GM13976 (cell line): ENCODE data around the gene NMT2.

Source experiments
- DNase-seq: peaks from one replicate; pipeline ENCODE4 v3.0.0; 2012; ENCODE audit warnings: low spot score
- CTCF ChIP-seq: IDR thresholded peaks from 2 replicates; pipeline ENCODE4 v1.5.1; 2012; ENCODE audit warnings: borderline replicate concordance, mild to moderate bottlenecking; ENCODE audit not compliant: insufficient read depth; ENCODE audit errors: extremely low read depth, missing control alignments, control extremely low read depth
- in situ Hi-C: fragments of 300-500 bp; cut with MboI; formaldehyde crosslinking; loops from one replicate; pipeline ENCODE4 v1.12.0; 2022; ENCODE audit warnings: low sequenced_read_pairs, mixed read lengths, inconsistent platforms; ENCODE audit not compliant: unreplicated experiment

NMT2 gene

GRCh38 chr10:15144788-15145187 is 23.7 kb downstream of the NMT2 start:
- no peak for DNase-seq
- in situ Hi-C loops, result no loop called here
- TF ChIP-seq CTCF, result no peak

- no peak for TF ChIP-seq CTCF
- DNase-seq, result peak; percentile 66
- in situ Hi-C loops, result no loop called here
These were observed 27.1 kb downstream of the NMT2 start for GRCh38 chr10:15141136-15142054.

- in situ Hi-C loops, result no loop called here
- DNase-seq, result no peak
- TF ChIP-seq CTCF, result no peak
These were observed 27.8 kb downstream of the NMT2 start for GRCh38 chr10:15140698-15141097.

- no peak for TF ChIP-seq CTCF
- in situ Hi-C loops, result no loop called here
- DNase-seq, result no peak
These were observed 30.9 kb downstream of the NMT2 start for GRCh38 chr10:15137636-15138035.

- DNase-seq, result no peak
- no peak for TF ChIP-seq CTCF
- in situ Hi-C loops, result no loop called here
These were observed 31.5 kb downstream of the NMT2 start for GRCh38 chr10:15137036-15137359.

- DNase-seq, result no peak
- TF ChIP-seq CTCF, result no peak
- in situ Hi-C loops, result no loop called here
These were observed 32.1 kb downstream of the NMT2 start for GRCh38 chr10:15136129-15137035.
